Activated CD8-positive, alpha-beta memory T cell treated with anti-CD3 and anti-CD28 coated beads, Interleukin-2, amount 50 U/mL, for 1 hour (primary cell): ENCODE results near the gene EEF1AKMT2.
"Not testable (repeated sequence)": the region's sequence is repeated elsewhere in the genome, so short reads cannot be mapped to it uniquely, and the experiment has no call there.

Experiments
- DNase-seq: peaks from one replicate; pipeline ENCODE4 v3.0.0-alpha.2; 2020; ENCODE audit errors: extremely low read depth

EEF1AKMT2 gene

GRCh38 chr10:124755581-124755980 is 36.1 kb downstream of the EEF1AKMT2 start:
- no peak for DNase-seq

GRCh38 chr10:124754227-124754626 is 37.5 kb downstream of the EEF1AKMT2 start:
- DNase-seq = no peak

GRCh38 chr10:124748953-124749645 is 42.6 kb downstream of the EEF1AKMT2 start:
- no peak for DNase-seq

GRCh38 chr10:124748166-124748565 is 43.5 kb downstream of the EEF1AKMT2 start:
- no peak for DNase-seq

- no peak for DNase-seq
Observed at GRCh38 chr10:124747745-124748144, 43.9 kb downstream of the EEF1AKMT2 start.

- no peak for DNase-seq
Observed at GRCh38 chr10:124746992-124747391, 44.7 kb downstream of the EEF1AKMT2 start.

GRCh38 chr10:124746447-124746846 is 45.2 kb downstream of the EEF1AKMT2 start:
- not testable (repeated sequence) for DNase-seq

GRCh38 chr10:124745673-124746072 is 46.0 kb downstream of the EEF1AKMT2 start:
- no peak for DNase-seq

GRCh38 chr10:124745252-124745651 is 46.4 kb downstream of the EEF1AKMT2 start:
- no peak for DNase-seq

- no peak for DNase-seq
Observed at GRCh38 chr10:124744102-124745050, 47.3 kb downstream of the EEF1AKMT2 start, which contains the start of gene FAM53B. Gene FAM53B, minus strand, starts transcription at chr10:124744378. Its CDS starts 37,665 bp downstream, at chr10:124706713.

GRCh38 chr10:124743191-124744101 is 48.2 kb downstream of the EEF1AKMT2 start:
- no peak for DNase-seq

- no peak for DNase-seq
Observed at GRCh38 chr10:124742413-124743190, 49.1 kb downstream of the EEF1AKMT2 start.

GRCh38 chr10:124741922-124742412 is 49.7 kb downstream of the EEF1AKMT2 start:
- no peak for DNase-seq

GRCh38 chr10:124741281-124741921 is 50.3 kb downstream of the EEF1AKMT2 start:
- DNase-seq = no peak

- DNase-seq = no peak
Observed at GRCh38 chr10:124740369-124741280, 51.1 kb downstream of the EEF1AKMT2 start.

GRCh38 chr10:124739986-124740368 is 51.7 kb downstream of the EEF1AKMT2 start:
- DNase-seq = no peak

- DNase-seq = no peak
Observed at GRCh38 chr10:124739119-124739921, 52.4 kb downstream of the EEF1AKMT2 start.

- no peak for DNase-seq
Observed at GRCh38 chr10:124738441-124738840, 53.2 kb downstream of the EEF1AKMT2 start.
